NT2/D1 (cell line): ENCODE results near the gene DNM3.
"Not testable (repeated sequence)": the region's sequence is repeated elsewhere in the genome, so short reads cannot be mapped to it uniquely, and the experiment has no call there.

Experiments used
- DNase-seq: peaks from one replicate; pipeline ENCODE4 v3.0.0-alpha.2; 2011; ENCODE audit warnings: low read depth, low spot score
- H3K27me3 ChIP-seq: 2 replicates; pipeline ENCODE4 v1.6.0; 2011; ENCODE audit warnings: mild to moderate bottlenecking; ENCODE audit not compliant: insufficient read length, insufficient read depth
- H3K36me3 ChIP-seq: 2 replicates; pipeline ENCODE4 v1.6.1; 2011; ENCODE audit warnings: mild to moderate bottlenecking, low read length, mixed read lengths; ENCODE audit not compliant: insufficient read depth, insufficient read length
- H3K4me1 ChIP-seq: 2 replicates; pipeline ENCODE4 v1.5.1; 2011; ENCODE audit not compliant: insufficient read depth, insufficient read length
- H3K4me3 ChIP-seq: 2 replicates; pipeline ENCODE4 v1.5.1; 2011; ENCODE audit warnings: low read depth; ENCODE audit not compliant: insufficient read length
- H3K9ac ChIP-seq: 2 replicates; pipeline ENCODE4 v1.6.0; 2011; ENCODE audit warnings: low read depth; ENCODE audit not compliant: insufficient read length
- H3K9me3 ChIP-seq: 2 replicates; pipeline ENCODE4 v1.5.1; 2011; ENCODE audit warnings: mild to moderate bottlenecking, low read length; ENCODE audit not compliant: insufficient read depth
- SUZ12 ChIP-seq: IDR thresholded peaks from 2 replicates; pipeline ENCODE4 v1.6.1; 2011; ENCODE audit not compliant: insufficient read length, insufficient read depth; ENCODE audit errors: extremely low read depth
- YY1 ChIP-seq: IDR thresholded peaks from 2 replicates; pipeline ENCODE4 v1.6.1; 2011; ENCODE audit not compliant: insufficient read length, insufficient read depth
- ZNF274 ChIP-seq: IDR thresholded peaks from 2 replicates; pipeline ENCODE4 v1.6.1; 2011; ENCODE audit warnings: mild to moderate bottlenecking, low read depth, low read length

The DNM3 gene

DNA sequence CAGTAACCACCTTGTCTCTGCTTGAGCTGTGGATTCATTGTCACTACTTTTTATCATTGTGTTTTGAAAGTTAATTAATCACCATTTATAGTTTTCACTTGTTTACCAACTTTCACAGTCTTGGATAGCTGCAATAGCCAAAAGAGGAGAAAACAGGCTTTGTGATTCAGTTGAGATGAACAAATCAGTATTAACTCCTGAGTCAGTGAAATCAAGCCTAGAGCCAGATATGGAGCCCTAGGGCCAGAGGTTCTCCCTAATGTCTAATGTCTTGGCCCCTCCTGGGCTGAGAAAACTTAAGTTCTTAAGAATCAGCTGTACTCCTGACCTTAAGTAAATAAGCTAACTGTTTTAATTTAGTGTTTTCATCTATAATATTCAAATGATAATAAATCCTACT is 228.8 kb downstream of the DNM3 start:
- Histone ChIP-seq H3K9ac (no peak overlapping the region), H3K27me3 (no peaks in the 10 kb centered on the region), H3K4me3 (no peak overlapping the region), H3K36me3 (no peaks in the 10 kb centered on the region), H3K4me1 (no peaks in the 10 kb centered on the region), H3K9me3 (no peaks in the 10 kb centered on the region)
- no peak for TF ChIP-seq ZNF274
- no peak for TF ChIP-seq YY1
- TF ChIP-seq SUZ12 = no peak
- no peak for DNase-seq

- Histone ChIP-seq H3K27me3 (no peaks in the 10 kb centered on the region), H3K4me3 (no peak overlapping the region), H3K9me3 (no peaks in the 10 kb centered on the region), H3K36me3 (no peaks in the 10 kb centered on the region), H3K4me1 (no peaks in the 10 kb centered on the region), H3K9ac (no peak overlapping the region)
- no peak for TF ChIP-seq SUZ12
- TF ChIP-seq YY1 = no peak
- TF ChIP-seq ZNF274 = no peak
- no peak for DNase-seq
Measured at GRCh38 chr1:172071746-172072145, 230.4 kb downstream of the DNM3 start.

- DNase-seq, H3K4me1 ChIP-seq, H3K4me3 ChIP-seq, H3K9me3 ChIP-seq, H3K27me3 ChIP-seq, H3K9ac ChIP-seq, H3K36me3 ChIP-seq: not testable (repeated sequence)
Measured at GRCh38 chr1:172079859-172080258, 238.6 kb downstream of the DNM3 start.

DNA sequence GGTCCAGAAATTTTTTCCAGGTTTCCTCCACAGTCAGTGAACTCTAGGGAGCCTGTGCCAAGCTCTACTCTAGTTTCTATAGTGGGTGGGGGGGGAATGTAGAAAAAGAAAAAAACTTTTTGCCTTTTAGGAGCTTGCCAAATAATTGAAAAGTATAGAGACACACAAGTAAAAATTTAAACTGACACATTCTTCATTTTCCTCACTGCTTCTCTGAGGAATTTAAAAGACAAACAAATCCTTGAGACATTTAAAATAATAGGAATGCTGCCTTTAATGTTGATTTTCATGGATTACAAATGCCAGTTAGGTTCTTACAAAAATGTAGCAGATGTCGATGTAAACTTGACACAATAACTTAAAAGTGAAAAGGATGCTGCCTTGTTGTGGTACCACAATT is 241.9 kb downstream of the DNM3 start:
- Histone ChIP-seq H3K9ac (no peak overlapping the region), H3K9me3 (no peaks in the 10 kb centered on the region), H3K4me1 (no peaks in the 10 kb centered on the region), H3K27me3 (no peaks in the 10 kb centered on the region), H3K4me3 (no peak overlapping the region), H3K36me3 (no peaks in the 10 kb centered on the region)
- TF ChIP-seq YY1 (no peak), ZNF274 (no peak), SUZ12 (no peak)
- no peak for DNase-seq

GRCh38 chr1:172084876-172085275 is 243.6 kb downstream of the DNM3 start:
- H3K4me1 ChIP-seq = no peaks in the 10 kb centered on the region
- H3K36me3 ChIP-seq = no peaks in the 10 kb centered on the region
- no peaks in the 10 kb centered on the region for H3K9me3 ChIP-seq
- no peak overlapping the region for H3K9ac ChIP-seq
- no peaks in the 10 kb centered on the region for H3K27me3 ChIP-seq
- no peak overlapping the region for H3K4me3 ChIP-seq
- DNase-seq = no peak
- TF ChIP-seq ZNF274 (no peak), SUZ12 (no peak), YY1 (no peak)

DNA sequence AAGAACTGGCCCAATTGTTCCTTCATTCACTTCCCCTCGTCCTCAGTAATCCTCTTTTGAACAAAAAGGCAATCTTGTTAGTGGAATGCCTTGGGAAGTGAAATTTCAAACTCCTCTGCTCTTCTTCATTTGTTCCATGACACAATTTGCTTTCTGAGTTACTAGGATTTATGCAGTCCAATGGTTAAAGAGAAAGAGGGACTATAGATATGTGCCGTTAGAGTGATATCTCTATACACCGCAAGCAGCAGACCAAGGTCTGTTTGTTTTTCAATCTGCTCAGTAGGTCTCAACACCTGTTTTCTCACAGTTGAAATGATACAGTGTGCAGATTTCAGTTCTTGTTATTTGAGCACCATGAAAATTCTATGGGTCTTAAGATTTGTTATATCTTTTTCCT is 244.0 kb downstream of the DNM3 start:
- H3K36me3 ChIP-seq = no peaks in the 10 kb centered on the region
- no peaks in the 10 kb centered on the region for H3K9me3 ChIP-seq
- TF ChIP-seq YY1 = no peak
- no peak for TF ChIP-seq ZNF274
- no peak for TF ChIP-seq SUZ12
- no peak overlapping the region for H3K9ac ChIP-seq
- DNase-seq = no peak
- H3K27me3 ChIP-seq = no peaks in the 10 kb centered on the region
- H3K4me1 ChIP-seq = no peaks in the 10 kb centered on the region
- no peak overlapping the region for H3K4me3 ChIP-seq

DNA sequence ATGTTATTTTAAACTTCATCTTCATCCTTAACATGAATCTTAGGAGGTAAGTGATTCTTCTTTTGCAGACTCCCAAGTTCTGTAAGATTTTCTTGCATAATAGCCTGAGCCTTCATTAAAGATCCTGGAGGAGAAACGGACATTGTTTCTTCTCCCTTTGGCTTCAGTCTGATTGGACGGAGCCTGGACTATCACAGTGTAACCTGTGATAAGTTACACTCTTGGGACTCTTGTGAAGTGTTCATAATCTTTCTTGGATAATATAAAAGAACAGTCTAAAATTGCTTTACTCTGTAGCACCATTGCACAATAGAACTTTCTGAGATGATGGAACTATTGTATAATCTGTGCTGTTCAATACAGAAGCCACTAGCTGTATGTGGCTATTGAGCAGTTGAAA is 244.8 kb downstream of the DNM3 start:
- no peaks in the 10 kb centered on the region for H3K4me1 ChIP-seq
- TF ChIP-seq YY1 (no peak), ZNF274 (no peak), SUZ12 (no peak)
- H3K27me3 ChIP-seq = no peaks in the 10 kb centered on the region
- H3K36me3 ChIP-seq = no peaks in the 10 kb centered on the region
- no peaks in the 10 kb centered on the region for H3K9me3 ChIP-seq
- DNase-seq = no peak
- no peak overlapping the region for H3K4me3 ChIP-seq
- no peak overlapping the region for H3K9ac ChIP-seq

DNA sequence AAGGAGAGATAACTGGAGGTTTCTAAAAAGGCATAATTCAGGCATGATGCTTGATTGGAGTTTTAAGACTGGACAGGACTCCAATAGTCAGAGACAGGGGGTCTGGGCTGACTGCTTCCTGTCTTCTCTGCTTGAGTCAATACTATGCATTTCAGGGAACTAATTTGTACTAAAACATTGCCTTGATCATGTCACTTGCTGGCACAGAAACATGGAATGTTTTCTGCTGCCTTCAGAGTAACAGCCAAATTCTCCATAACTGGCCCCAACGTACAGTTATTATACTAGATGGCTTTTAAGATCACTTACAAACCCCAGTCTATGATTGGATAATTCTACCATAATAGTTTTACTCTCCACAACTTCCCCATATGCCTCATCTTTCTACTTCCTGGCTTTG is 247.0 kb downstream of the DNM3 start:
- H3K9me3 ChIP-seq = no peaks in the 10 kb centered on the region
- H3K27me3 ChIP-seq = no peaks in the 10 kb centered on the region
- H3K4me1 ChIP-seq = no peaks in the 10 kb centered on the region
- no peak overlapping the region for H3K4me3 ChIP-seq
- TF ChIP-seq YY1 = no peak
- no peak for TF ChIP-seq ZNF274
- no peak for TF ChIP-seq SUZ12
- H3K9ac ChIP-seq = no peak overlapping the region
- DNase-seq = no peak
- H3K36me3 ChIP-seq = no peaks in the 10 kb centered on the region
